GM19099 (cell line): ENCODE data around the gene SMOC2.

Experiments
- POLR2A ChIP-seq: IDR thresholded peaks from 3 replicates; pipeline ENCODE4 v1.6.1; 2011; ENCODE audit warnings: low read depth; ENCODE audit not compliant: insufficient read length; ENCODE audit errors: extremely low read depth

Gene SMOC2

GRCh38 chr6:168571268-168571667 lies 130.3 kb downstream of the SMOC2 start:
- no peak for TF ChIP-seq POLR2A

- no peak for TF ChIP-seq POLR2A
Measured at GRCh38 chr6:168574075-168574698, 133.2 kb downstream of the SMOC2 start.

- TF ChIP-seq POLR2A = no peak
Measured at GRCh38 chr6:168574699-168575195, 133.8 kb downstream of the SMOC2 start.

GRCh38 chr6:168575346-168576098 lies 134.5 kb downstream of the SMOC2 start:
- no peak for TF ChIP-seq POLR2A

- TF ChIP-seq POLR2A = no peak
Measured at GRCh38 chr6:168576388-168576787, 135.4 kb downstream of the SMOC2 start.

- TF ChIP-seq POLR2A = no peak
Measured at GRCh38 chr6:168577496-168577895, 136.5 kb downstream of the SMOC2 start.

GRCh38 chr6:168578036-168578435 lies 137.1 kb downstream of the SMOC2 start:
- no peak for TF ChIP-seq POLR2A

GRCh38 chr6:168581236-168581635 lies 140.3 kb downstream of the SMOC2 start:
- TF ChIP-seq POLR2A = no peak

GRCh38 chr6:168581706-168582105 lies 140.7 kb downstream of the SMOC2 start:
- TF ChIP-seq POLR2A = no peak

GRCh38 chr6:168582571-168582981 lies 141.6 kb downstream of the SMOC2 start:
- TF ChIP-seq POLR2A = no peak

GRCh38 chr6:168583126-168583525 lies 142.1 kb downstream of the SMOC2 start:
- no peak for TF ChIP-seq POLR2A

- TF ChIP-seq POLR2A = no peak
Measured at GRCh38 chr6:168583821-168584220, 142.8 kb downstream of the SMOC2 start.

GRCh38 chr6:168584249-168584648 lies 143.3 kb downstream of the SMOC2 start:
- no peak for TF ChIP-seq POLR2A

GRCh38 chr6:168584671-168585070 lies 143.7 kb downstream of the SMOC2 start:
- TF ChIP-seq POLR2A = no peak

GRCh38 chr6:168585441-168585840 lies 144.5 kb downstream of the SMOC2 start:
- no peak for TF ChIP-seq POLR2A

GRCh38 chr6:168589275-168589674 lies 148.3 kb downstream of the SMOC2 start:
- no peak for TF ChIP-seq POLR2A
